GM19238 (cell line): ENCODE data around the gene OR10A3.

Experiments used
- DNase-seq: peaks from one replicate; pipeline ENCODE4 v3.0.0; 2011; ENCODE audit warnings: low spot score; ENCODE audit not compliant: insufficient read length

OR10A3 gene

DNA sequence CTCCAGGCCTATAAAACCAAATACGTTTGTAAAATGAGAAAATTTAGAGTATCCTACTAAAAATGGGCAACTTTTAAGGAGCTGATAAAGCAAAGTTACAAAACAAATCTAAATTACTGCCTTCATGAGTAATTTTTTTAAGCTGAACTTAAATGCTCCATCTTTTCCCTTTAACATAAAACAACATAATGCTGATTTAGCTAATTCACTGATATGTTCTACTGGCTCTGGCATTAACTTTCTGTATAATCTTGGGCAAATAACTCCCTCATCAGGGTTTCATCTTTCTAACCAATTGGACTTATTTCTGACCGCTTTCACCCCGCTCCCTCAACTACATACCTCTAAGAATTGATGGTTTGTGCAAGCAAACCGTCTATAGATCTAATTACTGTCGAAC, 362 bp downstream of the OR10A3 start:
- DNase-seq: no peak

- no peak for DNase-seq
Observed at GRCh38 chr11:7936615-7937014, 4.9 kb downstream of the OR10A3 start.

- no peak for DNase-seq
Observed at GRCh38 chr11:7931168-7931567, 10.3 kb downstream of the OR10A3 start, which contains the start of gene OR10A6. OR10A6 (minus strand) TSS chr11:7931268; CDS start chr11:7928662, 2,606 bp downstream.

GRCh38 chr11:7927635-7928034, 13.9 kb downstream of the OR10A3 start:
- DNase-seq: no peak

DNA sequence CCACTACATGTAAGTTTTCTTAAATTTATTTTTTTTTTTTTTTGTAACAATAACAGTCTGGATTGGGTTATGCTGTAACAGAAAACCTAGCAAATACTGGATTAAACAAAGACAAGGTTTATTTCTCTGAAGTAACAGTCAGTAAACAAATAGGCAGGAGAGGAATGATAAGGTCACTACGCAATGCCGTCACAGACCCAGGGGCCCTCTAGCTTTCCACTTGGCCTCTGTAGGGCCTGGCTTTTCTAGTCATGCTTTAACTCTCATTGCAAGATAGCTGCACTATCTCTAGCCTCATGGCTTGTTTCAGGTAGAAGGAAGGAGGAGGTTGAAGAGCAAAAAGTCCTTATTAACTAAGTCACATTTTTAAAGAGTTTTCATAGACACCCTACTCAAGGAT, 17.0 kb downstream of the OR10A3 start:
- no peak for DNase-seq

DNA sequence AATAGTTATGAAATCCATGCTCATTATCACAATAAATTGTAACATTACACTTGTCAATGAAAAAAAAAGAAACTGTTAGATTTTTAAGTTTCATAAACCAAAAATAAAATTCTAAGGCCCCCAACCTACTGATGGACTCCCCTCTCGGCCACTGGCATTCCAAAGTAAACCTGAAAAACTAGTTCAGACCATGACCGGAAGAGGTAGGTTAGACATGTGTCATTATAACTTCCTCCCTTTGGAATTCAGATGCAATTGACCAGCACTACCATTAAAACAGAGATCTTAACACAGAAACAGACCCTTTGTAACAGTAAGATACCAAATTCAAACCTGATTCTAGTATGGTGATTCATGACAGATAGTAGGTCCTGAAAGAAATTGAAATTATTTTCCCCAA, 23.4 kb downstream of the OR10A3 start:
- no peak for DNase-seq

GRCh38 chr11:7911011-7911410, 30.5 kb downstream of the OR10A3 start:
- no peak for DNase-seq

GRCh38 chr11:7910286-7910788, 31.2 kb downstream of the OR10A3 start:
- no peak for DNase-seq

- DNase-seq: no peak
Observed at GRCh38 chr11:7909585-7910285, 31.8 kb downstream of the OR10A3 start.

DNA sequence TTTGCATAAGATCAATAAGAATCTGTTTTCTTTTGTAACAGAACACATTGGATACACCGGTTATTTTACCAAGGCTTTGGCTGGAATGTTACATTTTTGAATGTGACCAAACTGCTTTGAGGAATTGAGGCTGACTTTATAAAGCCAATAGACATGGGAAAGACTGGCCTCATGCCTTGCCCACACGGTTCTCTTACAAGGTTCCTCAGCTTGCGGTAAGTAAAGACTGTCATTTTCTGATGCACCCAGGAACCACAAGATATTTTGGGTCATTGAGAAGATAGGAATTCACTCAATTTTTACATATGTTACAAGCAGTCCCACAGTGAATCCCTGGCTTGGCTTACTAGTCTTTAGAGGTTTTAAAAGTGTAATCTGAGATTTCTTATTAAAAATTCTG, 34.4 kb downstream of the OR10A3 start:
- DNase-seq: no peak

GRCh38 chr11:7906481-7906880, 35.0 kb downstream of the OR10A3 start:
- no peak for DNase-seq

DNA sequence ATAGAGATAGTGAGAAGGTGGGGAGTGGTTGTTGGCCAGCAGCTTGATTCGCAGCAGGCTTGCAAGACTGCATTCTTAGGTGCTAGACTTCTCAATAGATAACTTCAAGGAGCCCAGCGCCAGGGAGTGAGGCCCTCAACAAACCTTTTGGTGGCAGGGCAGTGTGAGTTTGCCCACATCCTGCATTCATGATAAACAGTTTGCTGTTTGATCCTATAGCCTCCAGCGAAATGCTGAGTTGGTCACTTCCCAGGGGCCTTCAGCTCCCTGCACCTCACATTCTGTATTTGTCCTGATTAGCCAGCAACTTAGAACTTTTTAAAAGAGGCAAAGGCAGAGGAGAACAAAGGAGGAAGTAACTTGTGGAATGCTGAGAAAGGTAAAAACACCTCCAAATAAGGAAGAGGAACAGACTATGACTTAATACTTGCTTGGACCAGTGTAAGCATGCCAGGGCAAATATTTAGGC, 35.5 kb downstream of the OR10A3 start:
- no peak for DNase-seq

- DNase-seq: no peak
Observed at GRCh38 chr11:7905549-7905948, 36.0 kb downstream of the OR10A3 start.

DNA sequence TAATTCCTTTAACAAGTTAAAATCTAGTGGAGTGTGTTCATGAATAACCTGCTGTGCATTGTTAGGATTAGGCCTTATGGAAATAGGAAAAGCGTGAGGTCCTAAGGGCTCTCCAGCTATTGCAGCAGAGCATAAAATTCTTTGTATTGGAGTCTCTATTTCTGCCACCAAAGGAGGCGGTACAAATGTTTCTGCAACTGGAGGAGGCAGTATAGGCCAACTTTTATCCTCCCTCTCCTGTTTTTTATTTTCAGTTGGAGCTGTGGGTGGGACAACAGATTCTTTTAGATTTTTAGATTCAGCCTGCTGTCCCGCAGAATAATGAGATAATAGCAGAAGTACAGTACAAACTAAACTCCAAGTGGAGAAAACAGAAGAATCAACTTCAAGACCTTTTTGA, 36.6 kb downstream of the OR10A3 start:
- no peak for DNase-seq

GRCh38 chr11:7903940-7904339, 37.6 kb downstream of the OR10A3 start:
- DNase-seq: no peak

DNA sequence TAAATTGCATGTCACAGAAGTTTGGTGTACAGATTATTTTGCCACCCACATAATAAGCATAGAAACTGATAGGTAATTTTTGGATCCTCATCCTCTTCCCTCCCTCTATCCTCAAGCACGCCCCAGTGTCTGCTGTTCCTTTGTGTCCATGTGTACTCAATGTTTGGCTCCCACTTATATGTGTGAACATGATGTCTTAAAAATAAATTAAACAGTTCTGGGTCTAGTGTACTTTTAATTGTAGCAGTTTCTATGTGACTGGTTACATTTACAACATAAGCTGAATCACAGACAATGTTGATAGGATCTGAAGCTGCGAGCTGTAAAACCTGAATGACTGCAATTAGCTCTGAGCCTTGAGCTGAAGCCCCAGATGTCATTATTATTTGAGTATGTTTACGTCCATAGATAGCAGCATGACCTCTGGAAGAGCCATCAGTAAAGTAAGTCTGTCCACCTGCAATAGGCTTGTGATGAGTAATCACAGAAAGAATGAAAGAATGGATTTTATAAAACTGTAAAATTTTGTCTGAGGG, 40.1 kb downstream of the OR10A3 start:
- no peak for DNase-seq

- DNase-seq: no peak
Observed at GRCh38 chr11:7900686-7901085, 40.8 kb downstream of the OR10A3 start.

DNA sequence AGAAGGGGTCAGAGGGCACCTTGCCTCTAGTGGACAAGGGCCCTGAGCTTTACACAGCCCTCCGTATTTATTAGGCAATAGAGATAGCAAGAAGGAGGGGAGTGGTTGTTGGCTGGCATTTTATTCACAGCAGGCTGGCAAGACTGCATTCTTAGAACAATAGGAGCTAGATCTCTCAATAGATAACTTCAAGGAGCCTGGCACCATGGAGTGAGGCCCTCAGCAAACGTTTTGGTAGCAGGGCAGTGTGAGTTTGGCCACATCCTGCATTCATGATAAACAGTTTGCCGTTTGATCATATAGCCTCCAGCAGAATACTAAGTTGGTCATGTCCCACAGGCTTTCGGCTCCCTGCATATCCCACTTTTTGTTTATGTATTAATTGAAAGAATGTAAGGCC, 42.1 kb downstream of the OR10A3 start:
- DNase-seq: no peak

DNA sequence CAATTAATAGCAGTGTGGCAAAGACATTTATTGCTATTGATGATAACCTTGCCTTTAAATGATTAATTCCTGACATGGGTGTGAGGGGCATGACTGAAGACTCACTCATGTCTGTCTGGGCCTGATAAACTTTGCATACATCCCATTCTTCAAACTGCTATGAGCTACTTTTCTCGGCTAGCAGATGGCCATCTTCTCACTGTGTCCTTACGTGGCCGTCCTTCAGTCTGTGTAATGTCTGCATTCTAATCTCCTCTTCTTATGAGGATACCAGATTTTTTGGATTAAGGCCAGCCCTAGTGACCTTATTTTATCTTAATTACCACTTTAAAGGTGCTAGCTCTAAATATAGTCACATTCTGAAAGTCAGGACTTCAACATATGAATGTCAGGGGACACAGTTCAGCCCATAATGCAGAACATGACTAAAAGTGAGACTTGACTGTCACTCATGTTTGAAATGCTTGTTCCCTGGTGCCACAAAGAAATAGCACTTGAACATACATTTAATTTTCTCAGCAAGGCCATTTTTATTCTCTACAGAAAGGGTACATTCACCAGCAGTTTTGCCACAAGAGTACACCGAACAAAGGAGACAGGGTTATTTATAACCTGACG, 42.7 kb downstream of the OR10A3 start:
- DNase-seq: no peak

- no peak for DNase-seq
Observed at GRCh38 chr11:7896009-7896785, 45.3 kb downstream of the OR10A3 start.

- DNase-seq: no peak
Observed at GRCh38 chr11:7894251-7894650, 47.3 kb downstream of the OR10A3 start.

- DNase-seq: no peak
Observed at GRCh38 chr11:7893796-7894195, 47.7 kb downstream of the OR10A3 start.
